Activated CD4-positive, alpha-beta T cell treated with anti-CD3 and anti-CD28 coated beads, Interleukin-2, amount 50 U/mL, for 48 hours (primary cell): ENCODE measurements around the gene DLEC1.

Source experiments
- DNase-seq, 2 experiments: peaks; one replicate each; pipeline ENCODE4 v3.0.0-alpha.2; 2020

The DLEC1 gene

DNA sequence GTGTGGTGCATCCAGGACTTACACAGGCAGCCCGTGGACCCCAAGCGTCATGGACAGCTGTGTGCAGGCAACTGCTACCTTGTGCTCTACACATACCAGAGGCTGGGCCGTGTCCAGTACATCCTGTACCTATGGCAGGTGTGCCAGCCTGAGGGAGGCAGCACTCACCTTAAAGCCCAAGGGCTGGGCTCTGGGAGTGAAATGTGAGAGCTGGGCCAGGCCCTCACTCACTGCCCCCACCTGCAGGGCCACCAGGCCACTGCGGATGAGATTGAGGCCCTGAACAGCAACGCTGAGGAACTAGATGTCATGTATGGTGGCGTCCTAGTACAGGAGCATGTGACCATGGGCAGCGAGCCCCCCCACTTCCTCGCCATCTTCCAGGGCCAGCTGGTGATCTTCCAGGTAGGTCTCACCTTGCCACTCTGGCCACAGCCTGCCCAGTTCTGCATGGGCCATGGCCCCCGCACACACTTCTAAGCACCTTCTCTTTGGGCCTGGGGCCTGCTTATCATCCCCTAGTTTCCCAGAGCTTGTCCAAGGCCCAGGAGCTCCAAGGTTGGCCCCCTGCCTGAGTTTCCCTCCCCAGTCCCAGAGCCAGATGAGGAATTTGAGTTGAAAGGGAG is 37.4 kb upstream of the DLEC1 start:
- DNase-seq = no peak

DNA sequence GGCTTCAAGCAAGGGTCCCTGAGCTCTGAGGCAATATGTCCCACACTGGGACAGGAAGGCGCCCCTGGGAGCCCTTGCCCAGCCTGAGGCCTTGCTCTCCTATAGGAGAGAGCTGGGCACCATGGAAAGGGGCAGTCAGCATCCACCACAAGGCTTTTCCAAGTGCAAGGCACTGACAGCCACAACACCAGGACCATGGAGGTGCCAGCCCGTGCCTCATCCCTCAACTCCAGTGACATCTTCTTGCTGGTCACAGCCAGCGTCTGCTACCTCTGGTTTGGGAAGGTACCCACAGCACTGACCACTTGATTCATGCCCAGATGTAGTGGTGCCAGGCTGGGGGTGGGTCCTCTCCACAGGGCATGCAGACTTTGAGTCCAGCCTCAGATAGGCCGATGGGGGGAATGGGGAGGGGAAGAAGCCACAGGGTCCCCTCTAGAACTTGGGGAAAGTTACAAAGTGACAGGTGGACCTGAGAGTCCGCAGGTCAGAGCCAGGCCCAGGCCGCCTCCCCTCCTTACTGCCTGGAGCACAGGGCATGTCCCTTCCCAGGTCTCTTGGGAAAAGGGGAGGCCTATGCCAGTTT is 36.6 kb upstream of the DLEC1 start:
- no peak for DNase-seq

- no peak for DNase-seq
Measured at GRCh38 chr3:38002940-38003339, 36.1 kb upstream of the DLEC1 start.

DNA sequence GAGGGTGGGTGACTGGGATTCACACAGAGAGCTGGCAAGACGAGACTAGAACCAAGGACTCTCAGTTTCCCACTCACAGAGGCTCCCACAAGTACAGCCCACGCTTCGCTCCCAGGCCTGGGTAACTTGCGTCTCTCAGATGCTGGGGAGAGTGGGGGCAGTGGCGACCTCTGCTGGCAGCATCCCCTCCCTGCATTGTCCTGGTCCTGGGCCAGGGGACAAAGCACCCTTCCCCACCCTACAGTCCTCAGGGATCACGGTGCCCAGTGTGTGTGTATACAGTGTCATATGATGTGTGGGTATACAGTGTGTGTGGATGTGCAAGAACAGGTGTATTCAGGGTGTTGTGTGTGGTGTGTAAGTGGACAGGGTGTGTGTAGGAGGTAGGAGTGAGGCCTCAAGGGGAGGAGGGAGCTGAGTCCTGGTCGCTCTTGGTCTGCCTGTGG is 35.6 kb upstream of the DLEC1 start:
- peak; percentile 74 to 78 for DNase-seq

DNA sequence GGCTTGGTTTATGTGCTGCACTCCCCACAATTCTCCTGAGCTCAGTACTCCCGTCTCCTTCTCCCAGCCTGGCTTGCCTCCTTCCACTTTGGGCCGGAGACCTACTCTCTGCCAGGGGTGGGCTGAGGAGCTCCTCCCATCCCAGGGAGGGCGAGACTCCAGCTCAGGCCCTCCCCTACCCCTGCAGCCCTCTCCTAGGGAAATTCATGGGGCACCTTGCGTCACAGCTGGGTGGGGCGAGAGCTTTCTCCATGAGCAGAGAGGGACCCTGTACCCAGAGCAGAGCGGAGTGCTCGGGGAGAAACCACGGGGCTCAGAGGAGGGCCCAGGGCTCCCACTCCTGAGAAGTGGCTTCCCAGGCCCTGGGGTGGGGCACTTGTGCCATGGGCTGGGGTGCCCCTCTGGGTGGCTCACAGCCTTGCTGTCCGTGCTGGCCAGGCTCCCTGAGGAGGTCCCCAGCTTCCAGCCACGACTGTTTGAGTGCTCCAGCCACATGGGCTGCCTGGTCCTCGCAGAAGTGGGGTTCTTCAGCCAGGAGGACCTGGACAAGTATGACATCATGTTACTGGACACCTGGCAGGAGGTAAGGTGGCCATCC is 35.1 kb upstream of the DLEC1 start:
- DNase-seq = no peak

- peak; percentile 57 to 67 for DNase-seq
Measured at GRCh38 chr3:38004415-38005075, 34.5 kb upstream of the DLEC1 start.

DNA sequence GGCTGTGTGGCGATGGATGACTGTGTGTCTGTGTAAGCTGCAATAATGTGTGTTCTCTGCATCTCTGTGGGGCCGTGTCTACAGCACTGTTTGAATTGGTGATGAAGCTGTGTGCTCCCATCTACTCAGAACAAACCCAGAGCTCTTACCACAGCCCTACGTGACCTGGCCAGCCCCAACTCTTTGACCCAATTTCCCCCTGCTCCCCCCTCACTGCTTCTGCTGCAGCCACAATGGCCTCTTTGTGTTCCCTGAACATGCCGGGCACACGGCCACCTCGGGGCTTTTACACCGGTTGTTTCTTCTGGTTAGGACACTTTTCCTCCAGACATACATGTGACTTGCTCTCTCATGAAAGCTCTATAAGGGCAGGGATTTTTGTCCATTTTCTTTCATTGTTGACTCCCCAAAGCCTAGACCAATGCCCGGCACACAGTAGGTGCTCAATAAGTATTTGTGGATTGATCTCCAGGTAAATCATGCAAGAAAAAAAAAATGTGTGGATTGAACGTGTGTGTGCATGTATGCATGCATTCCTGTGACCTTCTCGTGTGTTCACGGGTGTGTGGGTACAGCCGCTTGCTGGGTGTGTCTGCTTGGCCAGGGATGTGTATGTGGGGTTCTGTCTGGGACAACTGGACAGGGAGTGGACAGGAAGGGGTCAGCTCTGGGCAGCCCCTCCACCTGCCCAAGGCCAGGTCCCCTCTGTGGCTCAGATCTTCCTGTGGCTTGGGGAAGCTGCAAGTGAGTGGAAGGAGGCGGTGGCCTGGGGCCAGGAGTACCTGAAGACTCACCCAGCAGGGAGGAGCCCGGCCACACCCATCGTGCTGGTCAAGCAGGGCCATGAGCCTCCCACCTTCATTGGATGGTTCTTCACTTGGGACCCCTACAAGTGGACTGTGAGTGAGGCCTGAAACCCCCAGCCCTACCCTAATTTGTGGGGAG is 33.7 kb upstream of the DLEC1 start:
- DNase-seq = no peak

GRCh38 chr3:38006031-38006430 is 33.0 kb upstream of the DLEC1 start:
- DNase-seq = no peak

GRCh38 chr3:38006445-38006995 is 32.5 kb upstream of the DLEC1 start:
- DNase-seq = no peak

GRCh38 chr3:38007754-38008090 is 31.3 kb upstream of the DLEC1 start:
- DNase-seq = no peak

DNA sequence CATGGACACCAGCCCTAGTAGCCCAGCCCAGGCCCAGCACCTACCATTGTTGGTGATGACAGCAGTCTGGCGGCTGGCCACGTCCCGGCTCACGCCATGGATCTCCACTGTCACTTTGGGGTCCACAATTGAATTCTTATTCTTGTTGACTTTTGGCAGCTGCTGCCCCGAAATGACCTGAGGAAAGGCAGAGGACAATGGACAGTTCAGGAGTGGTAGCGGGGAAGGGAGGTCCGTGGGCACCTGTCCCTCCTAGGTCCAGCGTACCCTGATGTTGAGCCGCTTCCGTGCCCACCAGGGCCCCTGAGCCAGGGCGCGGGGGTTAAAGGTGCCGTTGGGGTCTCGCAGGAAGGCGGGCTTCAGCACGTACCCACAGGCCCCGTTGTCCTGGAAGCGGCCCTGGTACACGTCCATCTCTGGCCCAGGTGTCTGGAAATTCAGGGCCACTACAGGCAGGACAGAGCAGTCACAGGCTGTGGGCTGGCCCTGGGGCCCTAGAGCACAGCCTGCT is 30.8 kb upstream of the DLEC1 start:
- DNase-seq = no peak

GRCh38 chr3:38008971-38009580 is 29.9 kb upstream of the DLEC1 start:
- no peak for DNase-seq

- no peak for DNase-seq
Measured at GRCh38 chr3:38009807-38010591, 29.0 kb upstream of the DLEC1 start.

- DNase-seq = no peak
Measured at GRCh38 chr3:38011111-38011510, 27.9 kb upstream of the DLEC1 start.

GRCh38 chr3:38015485-38015884 is 23.5 kb upstream of the DLEC1 start:
- no peak for DNase-seq

DNA sequence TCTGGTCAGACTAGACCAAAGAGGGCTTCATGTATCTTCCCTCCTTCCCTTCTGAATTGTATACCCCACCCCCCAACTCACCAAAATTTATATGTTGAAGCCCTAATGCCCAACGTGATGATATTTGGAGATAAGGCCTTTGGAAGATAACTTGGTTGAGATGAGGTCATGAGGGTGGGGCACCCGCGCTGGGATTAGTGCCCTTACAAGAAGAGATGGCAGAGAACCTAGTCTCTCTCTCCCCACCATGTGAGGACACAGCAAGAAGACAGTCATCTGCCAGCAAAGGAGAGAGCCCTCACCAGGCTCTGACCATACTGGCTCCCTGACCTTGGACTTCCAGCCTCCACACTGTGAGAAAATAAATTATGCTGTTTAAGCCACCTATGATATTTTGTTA is 23.0 kb upstream of the DLEC1 start:
- DNase-seq = no peak

DNA sequence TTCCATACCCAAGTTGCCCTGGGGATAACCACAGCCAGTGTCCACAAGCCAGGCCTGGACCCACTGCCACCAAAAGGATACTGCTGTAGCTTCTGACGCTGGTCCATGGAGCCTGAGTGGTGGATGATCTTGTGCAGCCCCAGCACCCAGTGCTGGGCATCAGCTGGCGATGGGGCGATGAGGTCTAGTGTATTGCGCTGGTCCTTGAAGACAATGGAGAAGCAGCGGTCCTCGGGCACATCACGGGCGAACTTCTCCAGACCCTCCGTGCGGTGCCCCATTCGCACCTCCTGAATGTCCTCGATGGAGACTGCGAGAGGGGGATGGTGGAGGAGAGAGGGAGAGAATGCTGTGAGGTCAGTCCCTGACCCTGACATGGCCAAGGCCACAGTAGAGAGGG is 22.6 kb upstream of the DLEC1 start:
- DNase-seq = no peak

DNA sequence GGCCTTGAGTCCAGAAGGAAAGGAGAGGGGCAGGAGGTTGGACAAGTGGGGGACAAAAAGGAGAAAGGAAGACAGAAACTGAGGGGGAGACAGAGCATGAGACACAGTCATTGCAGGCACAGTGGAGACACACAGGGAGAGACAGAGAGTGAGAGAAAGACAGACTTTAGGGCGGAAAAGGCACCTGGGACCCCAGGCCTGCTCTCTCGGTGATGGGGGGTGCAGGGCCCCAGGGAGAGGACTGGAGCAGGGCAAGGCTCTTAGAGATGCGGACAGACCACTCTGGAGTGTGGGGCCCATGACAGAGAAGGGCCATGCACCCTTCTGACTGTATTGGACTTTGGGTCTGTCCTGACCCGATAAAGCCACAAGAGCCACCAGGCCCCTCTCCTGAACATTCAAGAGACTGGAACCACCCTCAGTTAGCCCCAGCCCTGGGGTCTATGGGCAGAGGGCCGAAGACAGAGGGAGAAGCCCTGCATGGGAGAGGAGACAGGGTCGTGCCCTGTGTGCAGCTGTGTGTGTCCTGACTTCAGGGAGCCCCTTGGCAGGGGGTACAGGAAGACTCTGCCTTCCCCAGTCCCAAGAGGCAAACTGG is 22.1 kb upstream of the DLEC1 start:
- DNase-seq = no peak

DNA sequence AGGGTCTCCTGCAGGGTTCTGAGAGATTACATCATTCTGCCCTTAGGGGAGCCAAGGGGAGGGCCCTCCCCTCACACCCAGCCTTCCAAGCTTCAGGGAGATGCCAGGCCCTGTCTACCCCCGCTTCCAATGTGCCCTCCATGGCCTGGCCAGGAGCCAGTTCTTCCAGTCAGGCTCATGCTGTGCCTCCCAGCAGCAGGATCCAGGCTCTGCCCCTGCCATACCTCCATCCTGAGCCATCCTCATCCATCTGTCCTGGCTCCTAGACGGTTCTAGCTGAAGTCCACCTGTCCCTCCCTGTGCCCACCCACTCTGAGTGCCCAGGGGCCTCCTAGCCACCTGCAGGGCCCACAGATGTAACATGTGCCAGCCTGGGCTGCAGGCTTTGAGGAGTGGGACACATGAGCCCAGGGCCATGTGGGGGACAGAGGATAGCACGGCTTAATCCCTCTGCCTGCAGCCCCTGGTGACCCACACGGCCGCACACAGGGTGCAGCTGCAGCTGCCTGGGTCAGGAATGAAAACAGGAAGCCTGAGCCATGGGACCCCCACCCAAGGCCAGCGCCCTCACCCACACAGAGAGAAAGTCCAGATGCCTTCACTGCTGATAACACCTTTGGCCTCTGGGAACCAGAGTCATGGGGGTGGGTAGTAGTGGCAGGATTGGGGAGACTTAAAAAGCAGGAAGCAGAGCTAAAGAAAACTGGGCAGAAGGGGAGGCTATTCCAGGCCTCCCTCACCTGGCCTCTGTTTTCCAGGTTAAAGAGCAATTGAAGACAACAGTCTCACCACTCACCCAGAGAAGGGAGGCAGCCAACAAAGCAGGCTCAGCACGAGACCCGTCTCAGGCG is 21.3 kb upstream of the DLEC1 start:
- no peak for DNase-seq
